ENCODE data around the gene ZNF326.

Gene ZNF326

DNA sequence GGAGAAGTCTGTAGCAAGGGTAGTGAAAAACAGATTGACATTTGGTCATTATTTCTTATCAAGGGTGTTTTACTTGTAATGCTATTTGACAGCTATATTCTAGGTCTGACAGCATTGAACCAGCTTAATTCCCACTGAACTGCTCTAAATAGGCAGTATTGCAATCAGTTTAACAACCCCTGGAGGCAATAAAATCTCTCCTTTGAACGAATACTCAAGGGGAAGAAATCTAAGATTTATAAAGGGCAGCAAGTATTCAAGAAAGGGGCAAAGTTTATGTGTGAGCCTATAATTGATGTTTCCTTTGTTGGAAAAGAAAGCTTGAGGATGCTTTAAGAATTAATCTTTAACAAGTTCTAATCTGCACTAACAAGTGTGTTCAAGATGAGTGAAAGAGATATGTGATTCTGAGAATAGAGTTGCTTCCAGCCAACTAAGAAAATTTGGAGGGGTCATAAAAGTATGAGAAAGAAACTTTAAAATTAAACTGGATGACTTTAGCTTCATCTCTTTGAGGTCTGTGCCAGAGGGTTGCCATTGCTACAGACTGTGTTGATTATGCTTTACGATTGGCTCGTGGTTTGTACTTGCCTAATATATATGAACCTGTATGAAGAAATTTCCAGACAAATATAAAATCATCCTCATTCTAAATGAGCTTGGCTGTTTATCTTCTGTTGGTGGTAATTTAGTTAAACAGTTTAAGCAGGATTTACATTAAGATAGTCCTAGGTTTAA is 72.5 kb downstream of the ZNF326 start:
- in situ Hi-C loops (cut with HindIII; ENCODE audit: low sequenced_read_pairs), result no loop called here

DNA sequence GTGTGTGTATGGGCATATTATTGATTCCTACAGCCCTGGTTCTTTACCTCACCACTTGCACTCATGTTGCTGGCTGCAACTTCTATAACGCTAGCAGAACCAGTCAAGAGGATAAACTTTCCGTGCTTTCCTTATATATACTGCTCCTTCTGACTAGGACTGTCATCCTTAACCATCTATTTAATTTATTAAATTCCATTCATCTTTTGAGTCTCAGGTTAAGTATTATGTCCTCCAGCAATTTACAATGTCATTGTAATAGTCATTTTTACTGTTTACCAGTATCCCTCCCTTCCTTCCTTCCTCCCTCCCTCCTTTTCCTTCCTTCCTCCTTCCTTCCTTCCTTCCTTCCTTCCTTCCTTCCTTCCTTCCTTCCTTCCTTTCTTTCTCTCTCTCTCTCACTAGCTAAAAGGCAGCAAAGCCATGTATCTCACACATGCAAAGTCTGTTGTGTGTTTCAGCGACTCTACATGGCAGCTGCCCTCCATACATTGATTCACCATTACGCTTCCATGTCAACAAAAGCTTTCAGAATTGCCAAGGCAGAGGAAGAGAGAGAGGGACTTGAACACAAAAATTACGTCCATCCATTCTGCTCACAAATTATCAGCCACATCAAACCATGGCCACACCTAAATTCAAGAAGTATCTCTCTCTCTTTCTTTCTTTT is 73.8 kb downstream of the ZNF326 start:
- in situ Hi-C loops (cut with HindIII; ENCODE audit: low sequenced_read_pairs), result no loop called here

DNA sequence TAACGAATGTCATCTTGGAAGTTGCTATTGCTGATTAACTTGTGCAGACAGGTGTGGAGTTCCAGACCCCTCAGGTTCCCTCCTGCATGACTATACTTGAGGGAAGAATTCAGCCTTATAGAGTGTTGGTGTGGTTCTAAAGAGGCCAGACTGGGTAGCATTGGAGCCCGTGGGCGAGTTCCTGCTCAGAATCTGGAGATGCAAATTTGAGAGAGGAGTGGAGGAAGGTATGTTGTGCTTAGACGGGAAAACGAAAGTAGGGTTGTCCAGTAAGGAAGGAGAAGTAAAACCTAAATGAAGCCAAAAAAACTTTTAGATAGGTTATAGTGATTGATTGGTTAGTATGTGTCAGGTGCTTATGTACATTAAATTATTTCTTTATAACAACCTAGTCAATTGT is 79.2 kb downstream of the ZNF326 start:
- in situ Hi-C loops (cut with HindIII; ENCODE audit: low sequenced_read_pairs), result no loop called here

DNA sequence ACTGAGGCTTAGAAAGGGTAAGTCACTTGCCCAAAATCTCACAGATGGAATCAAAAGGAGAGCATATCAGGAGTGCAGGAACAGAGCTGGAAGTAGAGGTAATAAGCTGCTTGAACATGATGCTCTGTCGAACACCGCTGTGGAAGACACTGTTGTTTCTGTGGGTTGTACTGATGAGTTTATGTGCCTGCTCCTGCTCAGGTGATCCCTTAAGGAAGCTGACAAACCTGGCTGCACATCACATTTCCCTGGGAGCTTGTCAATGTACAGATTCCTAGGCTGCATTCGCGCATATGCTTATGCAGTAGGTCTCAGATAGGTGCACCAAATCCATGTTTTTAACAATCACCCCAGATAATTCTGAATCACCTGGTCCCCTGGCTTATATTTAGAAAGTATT is 79.7 kb downstream of the ZNF326 start:
- in situ Hi-C loops (cut with HindIII; ENCODE audit: low sequenced_read_pairs), result no loop called here

DNA sequence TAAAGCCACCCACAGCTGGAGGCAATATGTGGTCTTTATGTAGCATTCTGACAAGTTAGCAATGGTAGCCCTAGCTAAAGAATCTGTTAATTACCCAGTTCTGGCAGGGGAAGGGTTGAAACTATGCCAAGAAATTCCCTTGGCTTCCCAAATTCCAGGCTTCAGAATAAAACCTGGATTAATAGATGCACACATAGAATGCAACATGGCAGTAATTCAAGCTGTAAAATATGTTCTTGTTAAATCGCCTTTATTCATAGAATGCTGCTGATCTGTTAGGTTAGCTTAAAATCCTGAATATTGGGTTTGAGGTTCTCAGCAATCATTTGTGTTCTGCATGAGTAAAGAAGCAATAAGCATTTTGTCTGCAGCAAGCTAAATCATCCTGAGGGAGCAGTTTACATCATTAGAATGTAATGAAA is 80.1 kb downstream of the ZNF326 start:
- in situ Hi-C loops (cut with HindIII; ENCODE audit: low sequenced_read_pairs), result no loop called here

DNA sequence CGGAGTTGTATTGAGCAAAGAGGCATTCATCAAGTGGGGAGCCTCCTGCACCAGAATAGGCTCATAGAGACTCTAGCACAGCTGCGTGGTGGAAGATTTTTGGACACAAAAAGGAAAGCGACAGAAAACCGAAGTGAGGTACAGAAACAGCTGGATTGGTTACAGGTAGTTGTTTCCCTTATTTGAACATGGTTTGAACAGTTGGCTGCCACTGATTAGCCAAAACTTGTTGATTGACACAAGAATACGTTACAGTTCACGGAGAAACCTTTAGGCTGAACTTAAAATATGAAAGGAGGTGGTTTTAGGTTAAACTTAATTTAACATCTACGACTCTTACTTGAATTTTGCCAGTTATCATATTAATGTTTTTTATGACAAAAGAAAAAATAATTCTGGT is 89.1 kb downstream of the ZNF326 start:
- in situ Hi-C loops (cut with HindIII; ENCODE audit: low sequenced_read_pairs), result no loop called here
